Hepatocyte (in vitro differentiated cells): ENCODE results near the gene CHAD.

Experiments used
- CTCF ChIP-seq: fragments of 200-600 bp; sonication (generic); IDR thresholded peaks from 2 replicates; pipeline ENCODE4 v1.5.1; 2016; ENCODE audit warnings: antibody characterized with exemption, mild to moderate bottlenecking; ENCODE audit not compliant: poor library complexity
- EZH2 ChIP-seq: fragments of 200-600 bp; sonication (generic); IDR thresholded peaks from 2 replicates; pipeline ENCODE4 v1.6.1; 2016; ENCODE audit warnings: antibody characterized with exemption, mild to moderate bottlenecking, borderline replicate concordance

- TF ChIP-seq CTCF (no peak), EZH2 (no peak)
Observed at GRCh38 chr17:50432125-50432762, 36.4 kb downstream of the CHAD start.
